Type B pancreatic cell (in vitro differentiated cells): ENCODE results near the gene FER. TPM values are rescaled to one million over a fixed set of nuclear protein-coding genes. Genes with fewer than 3 reads are reported as not detected.

Source experiments
- DNase-seq: peaks from one replicate; pipeline ENCODE4 v3.0.0; 2021; ENCODE audit warnings: mixed read lengths; ENCODE audit not compliant: unreplicated experiment; ENCODE audit errors: extremely low spot score
- H3K27ac Mint-ChIP-seq: 2 replicates; pipeline ENCODE4 v1.8.0; 2021; ENCODE audit warnings: mild to moderate bottlenecking, mixed read lengths
- H3K27me3 Mint-ChIP-seq: 2 replicates; pipeline ENCODE4 v1.8.0; 2021; ENCODE audit warnings: mixed read lengths
- H3K36me3 Mint-ChIP-seq: 2 replicates; pipeline ENCODE4 v1.8.0; 2021; ENCODE audit warnings: mixed read lengths
- H3K4me1 Mint-ChIP-seq: one replicate; pipeline ENCODE4 v1.8.0; 2021; ENCODE audit warnings: mixed read lengths; ENCODE audit not compliant: unreplicated experiment
- H3K4me3 Mint-ChIP-seq: 2 replicates; pipeline ENCODE4 v1.8.0; 2021; ENCODE audit warnings: mild to moderate bottlenecking, mixed read lengths
- H3K9me3 Mint-ChIP-seq: 2 replicates; pipeline ENCODE4 v1.8.0; 2021; ENCODE audit warnings: mixed read lengths
- CTCF ChIP-seq: fragments of 200-600 bp; sonication (generic); conservative IDR thresholded peaks from 2 replicates; pipeline ENCODE4 v1.5.0; 2021; ENCODE audit warnings: antibody characterized with exemption, mild to moderate bottlenecking
- total RNA-seq: library from RNA; stranded (reverse); gene quantifications from 2 replicates; pipeline ENCODE4 v1.2.1, GENCODE V29; 2021; ENCODE audit warnings: low replicate concordance

Gene FER
- total RNA-seq, 1 donor from 2014 or later = 29.7 TPM

GRCh38 chr5:109100971-109101370 lies 353.3 kb downstream of the FER start:
- H3K4me1 Mint-ChIP-seq = peaks cover 4% of the 10 kb centered on the region
- H3K27me3 Mint-ChIP-seq = no peaks in the 10 kb centered on the region
- DNase-seq = no peak
- no peaks in the 10 kb centered on the region for H3K36me3 Mint-ChIP-seq
- H3K4me3 Mint-ChIP-seq = no peak overlapping the region
- no peaks in the 10 kb centered on the region for H3K9me3 Mint-ChIP-seq
- H3K27ac Mint-ChIP-seq = no peak overlapping the region
- no peak for TF ChIP-seq CTCF

GRCh38 chr5:109102096-109102690 lies 354.5 kb downstream of the FER start:
- Mint-ChIP-seq H3K27me3 (no peaks in the 10 kb centered on the region), H3K27ac (no peak overlapping the region), H3K4me3 (no peak overlapping the region), H3K4me1 (peaks cover 7% of the 10 kb centered on the region), H3K9me3 (no peaks in the 10 kb centered on the region), H3K36me3 (no peaks in the 10 kb centered on the region)
- no peak for TF ChIP-seq CTCF
- no peak for DNase-seq

- Mint-ChIP-seq H3K36me3 (no peaks in the 10 kb centered on the region), H3K27ac (no peak overlapping the region), H3K4me3 (no peak overlapping the region), H3K9me3 (no peaks in the 10 kb centered on the region), H3K4me1 (peaks cover 7% of the 10 kb centered on the region), H3K27me3 (no peaks in the 10 kb centered on the region)
- no peak for DNase-seq
- TF ChIP-seq CTCF = no peak
Measured at GRCh38 chr5:109105631-109106267, 358.1 kb downstream of the FER start.

- no peaks in the 10 kb centered on the region for H3K9me3 Mint-ChIP-seq
- TF ChIP-seq CTCF = no peak
- DNase-seq = no peak
- no peak overlapping the region for H3K27ac Mint-ChIP-seq
- H3K27me3 Mint-ChIP-seq = no peaks in the 10 kb centered on the region
- H3K4me1 Mint-ChIP-seq = no peaks in the 10 kb centered on the region
- H3K36me3 Mint-ChIP-seq = no peaks in the 10 kb centered on the region
- no peak overlapping the region for H3K4me3 Mint-ChIP-seq
Measured at GRCh38 chr5:109111680-109112079, 364.0 kb downstream of the FER start.

- TF ChIP-seq CTCF = no peak
- Mint-ChIP-seq H3K27ac (no peak overlapping the region), H3K4me3 (no peak overlapping the region)
Measured at GRCh38 chr5:109113608-109114007, 365.9 kb downstream of the FER start.

More at GRCh38 chr5:109113608-109114007, 365.9 kb downstream of the FER start:
- Mint-ChIP-seq H3K9me3 (no peaks in the 10 kb centered on the region), H3K36me3 (no peaks in the 10 kb centered on the region), H3K27me3 (no peaks in the 10 kb centered on the region), H3K4me1 (no peaks in the 10 kb centered on the region)
- DNase-seq = no peak
